HepG2 (cell line): Measurements from ENCODE around the gene APEX1. TPM values are rescaled to one million over a fixed set of nuclear protein-coding genes. Genes with fewer than 3 reads are reported as not detected.

Experiments used
- ARHGAP35 ChIP-seq: sonication (generic); formaldehyde crosslinking; IDR thresholded peaks from 2 replicates; pipeline ENCODE4 v1.9.0; 2022; ENCODE audit warnings: mild to moderate bottlenecking, inconsistent platforms, moderate library complexity, missing genetic modification reagents, borderline replicate concordance
- CBX2 ChIP-seq, 2 experiments: fragments of 200-600 bp in 1 of 2; sonication (generic); formaldehyde crosslinking in 1 of 2; IDR thresholded peaks; 2 replicates each; pipeline versions ENCODE4 v1.7.0 to v1.8.1; 2018 to 2022; ENCODE audit warnings: low read depth in 2 of 2, low read length in 1 of 2, mild to moderate bottlenecking in 1 of 2, missing genetic modification reagents in 1 of 2
- CENPT ChIP-seq: sonication (generic); formaldehyde crosslinking; IDR thresholded peaks from 2 replicates; pipeline ENCODE4 v1.8.0; 2022; ENCODE audit warnings: low read depth, mild to moderate bottlenecking, moderate library complexity, missing genetic modification reagents
- CHD2 ChIP-seq: IDR thresholded peaks from 2 replicates; pipeline ENCODE4 v1.6.1; 2011; ENCODE audit warnings: low read depth, low read length, improper control_type of control experiment
- DMAP1 ChIP-seq: IDR thresholded peaks from 2 replicates; pipeline ENCODE4 v1.6.1; 2016
- HNF4A ChIP-seq: sonication (generic); formaldehyde crosslinking; IDR thresholded peaks from 2 replicates; pipeline ENCODE4 v1.4.0; 2020; ENCODE audit warnings: missing genetic modification reagents
- KLF9 ChIP-seq: IDR thresholded peaks from 2 replicates; pipeline ENCODE4 v1.6.1; 2016; ENCODE audit warnings: low read depth
- MED8 ChIP-seq: sonication (generic); formaldehyde crosslinking; IDR thresholded peaks from 2 replicates; pipeline ENCODE4 v1.8.1; 2023; ENCODE audit warnings: mild to moderate bottlenecking, missing genetic modification reagents; ENCODE audit not compliant: insufficient replicate concordance
- MTF2 ChIP-seq: sonication (generic); formaldehyde crosslinking; IDR thresholded peaks from 2 replicates; pipeline ENCODE4 v1.5.0; 2020; ENCODE audit warnings: missing genetic modification reagents, borderline replicate concordance
- MYNN ChIP-seq: sonication (generic); formaldehyde crosslinking; IDR thresholded peaks from 2 replicates; pipeline ENCODE4 v1.4.0; 2020; ENCODE audit warnings: mild to moderate bottlenecking, low read depth, missing genetic modification reagents
- SMYD3 ChIP-seq: sonication (generic); formaldehyde crosslinking; IDR thresholded peaks from 2 replicates; pipeline ENCODE4 v1.8.1; 2023; ENCODE audit warnings: mild to moderate bottlenecking, missing genetic modification reagents
- SP1 ChIP-seq, 2 experiments: fragments of 450-650 bp in 1 of 2; sonication (generic) in 1 of 2; formaldehyde crosslinking in 1 of 2; IDR thresholded peaks; 2 replicates each; pipeline versions ENCODE4 v1.4.0 to v1.6.1; 2016 to 2020; ENCODE audit warnings: missing genetic modification reagents in 1 of 2
- STAG1 ChIP-seq: sonication (generic); formaldehyde crosslinking; IDR thresholded peaks from 2 replicates; pipeline ENCODE4 v1.4.0; 2020; ENCODE audit warnings: missing genetic modification reagents
- YEATS2 ChIP-seq: sonication (generic); formaldehyde crosslinking; IDR thresholded peaks from 2 replicates; pipeline ENCODE4 v1.4.0; 2020; ENCODE audit warnings: missing genetic modification reagents, borderline replicate concordance
- ZNF543 ChIP-seq: sonication (generic); formaldehyde crosslinking; IDR thresholded peaks from 2 replicates; pipeline ENCODE4 v1.4.0; 2020; ENCODE audit warnings: mild to moderate bottlenecking, missing genetic modification reagents
- ZNF567 ChIP-seq: sonication (generic); formaldehyde crosslinking; IDR thresholded peaks from 2 replicates; pipeline ENCODE4 v1.8.1; 2023; ENCODE audit warnings: mild to moderate bottlenecking, missing genetic modification reagents, borderline replicate concordance
- ZNF672 ChIP-seq: sonication (generic); formaldehyde crosslinking; IDR thresholded peaks from 2 replicates; pipeline ENCODE4 v1.8.1; 2022; ENCODE audit warnings: missing genetic modification reagents
- polyA plus RNA-seq, 8 experiments: library from polyadenylated mRNA; depleted of rRNA in 3 of 8; stranded (reverse) in 7 of 8; unstranded in 1 of 8; fragments of >200 nt; fragmentation: Illumina TruSeq in 4 of 8; extraction: Trizol in 4 of 8; gene quantifications; 2 replicates each; pipeline versions ENCODE4 v1.2.1 to v1.2.3, GENCODE V29; 2011 to 2016; ENCODE audit warnings: low read depth in 4 of 8, missing spikeins in 1 of 8, mixed read lengths in 1 of 8; ENCODE audit not compliant: insufficient read depth in 1 of 8
- total RNA-seq, 5 experiments: library from RNA; depleted of rRNA; stranded (reverse); fragments of >200 nt; fragmentation: Illumina TruSeq; extraction: Trizol; gene quantifications; 2 replicates each; pipeline ENCODE4 v1.2.3, GENCODE V29; 2016; ENCODE audit warnings: low read depth in 1 of 5
- TF ChIP-seq, protein P1 (sequence below): IDR thresholded peaks from 2 replicates; pipeline ENCODE4 v1.6.1; 2016; ENCODE audit warnings: missing biosample characterization, missing genetic modification reagents, low read depth
- TF ChIP-seq, protein P2 (sequence below): IDR thresholded peaks from 2 replicates; pipeline ENCODE4 v1.6.1; 2018; ENCODE audit warnings: missing genetic modification reagents
- TF ChIP-seq, protein P3 (sequence below): sonication (generic); formaldehyde crosslinking; IDR thresholded peaks from 2 replicates; pipeline ENCODE4 v1.8.1; 2023; ENCODE audit warnings: missing genetic modification reagents, inconsistent platforms, borderline replicate concordance

APEX1 gene
- total and polyA plus RNA-seq, 2 of the 13 experiments (the other 11 are each of a cell fraction or from before 2014, with no cell fraction given), result 171 to 405 TPM

DNA sequence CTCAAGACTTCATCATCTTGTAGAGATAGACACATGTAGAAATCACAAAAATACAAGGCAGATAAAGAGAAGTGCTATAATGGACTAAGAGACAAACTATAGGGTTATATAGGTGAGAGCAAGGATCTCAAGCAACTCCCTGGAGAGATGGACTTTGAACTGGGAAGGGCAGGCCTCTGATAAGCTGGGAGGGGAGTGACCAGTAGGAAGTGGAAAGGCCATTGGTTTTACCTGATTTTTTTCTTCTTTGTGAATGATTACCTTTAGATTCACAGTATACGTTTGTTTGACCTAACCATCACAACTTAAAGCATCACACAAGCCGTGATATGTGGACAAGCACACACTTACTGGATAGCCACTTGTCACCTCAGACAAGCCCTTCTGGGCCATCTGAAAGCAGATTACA is 36.5 kb upstream of the APEX1 start (continued):
- 0 out of 2 replicates have a peak, but pooled peaks have one; percentile 20 for TF ChIP-seq DMAP1 (CRISPR knock-in tag)
- no peak for TF ChIP-seq YEATS2 (CRISPR knock-in tag)
- TF ChIP-seq CHD2, result no peak
- no peak for TF ChIP-seq MED8 (CRISPR knock-in tag)
- TF ChIP-seq SP1 (IDR thresholded peaks at IDR 0.05), result no peak
- no peak for TF ChIP-seq SP1 (CRISPR knock-in tag; IDR thresholded peaks at IDR 0.05)
- no peak for TF ChIP-seq CENPT (CRISPR knock-in tag)
- no peak for TF ChIP-seq KLF9 (CRISPR knock-in tag)
- TF ChIP-seq STAG1 (CRISPR knock-in tag), result no peak
- TF ChIP-seq, protein P1, sequence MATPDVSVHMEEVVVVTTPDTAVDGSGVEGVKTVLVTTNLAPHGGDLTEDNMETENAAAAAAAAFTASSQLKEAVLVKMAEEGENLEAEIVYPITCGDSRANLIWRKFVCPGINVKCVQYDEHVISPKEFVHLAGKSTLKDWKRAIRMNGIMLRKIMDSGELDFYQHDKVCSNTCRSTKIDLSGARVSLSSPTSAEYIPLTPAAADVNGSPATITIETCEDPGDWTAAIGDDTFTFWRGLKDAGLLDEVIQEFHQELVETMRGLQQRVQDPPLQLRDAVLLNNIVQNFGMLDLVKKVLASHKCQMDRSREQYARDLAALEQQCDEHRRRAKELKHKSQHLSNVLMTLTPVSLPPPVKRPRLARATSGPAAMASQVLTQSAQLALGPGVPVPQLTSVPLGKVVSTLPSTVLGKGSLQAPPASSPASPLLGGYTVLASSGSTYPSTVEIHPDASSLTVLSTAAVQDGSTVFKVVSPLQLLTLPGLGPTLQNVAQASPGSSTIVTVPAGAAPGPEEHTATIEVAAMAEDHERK (CRISPR knock-in tag), result no peak
- TF ChIP-seq ARHGAP35 (CRISPR knock-in tag), result no peak
- TF ChIP-seq MYNN (CRISPR knock-in tag), result no peak
- no peak for TF ChIP-seq SMYD3 (CRISPR knock-in tag)
- no peak for TF ChIP-seq CBX2 (IDR thresholded peaks at IDR 0.05; ENCODE audit: low read depth, low read length)
- no peak for TF ChIP-seq CBX2 (CRISPR knock-in tag; IDR thresholded peaks at IDR 0.05; ENCODE audit: low read depth)
- TF ChIP-seq, protein P2, sequence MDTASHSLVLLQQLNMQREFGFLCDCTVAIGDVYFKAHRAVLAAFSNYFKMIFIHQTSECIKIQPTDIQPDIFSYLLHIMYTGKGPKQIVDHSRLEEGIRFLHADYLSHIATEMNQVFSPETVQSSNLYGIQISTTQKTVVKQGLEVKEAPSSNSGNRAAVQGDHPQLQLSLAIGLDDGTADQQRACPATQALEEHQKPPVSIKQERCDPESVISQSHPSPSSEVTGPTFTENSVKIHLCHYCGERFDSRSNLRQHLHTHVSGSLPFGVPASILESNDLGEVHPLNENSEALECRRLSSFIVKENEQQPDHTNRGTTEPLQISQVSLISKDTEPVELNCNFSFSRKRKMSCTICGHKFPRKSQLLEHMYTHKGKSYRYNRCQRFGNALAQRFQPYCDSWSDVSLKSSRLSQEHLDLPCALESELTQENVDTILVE (CRISPR knock-in tag), result no peak
- TF ChIP-seq, protein P3, sequence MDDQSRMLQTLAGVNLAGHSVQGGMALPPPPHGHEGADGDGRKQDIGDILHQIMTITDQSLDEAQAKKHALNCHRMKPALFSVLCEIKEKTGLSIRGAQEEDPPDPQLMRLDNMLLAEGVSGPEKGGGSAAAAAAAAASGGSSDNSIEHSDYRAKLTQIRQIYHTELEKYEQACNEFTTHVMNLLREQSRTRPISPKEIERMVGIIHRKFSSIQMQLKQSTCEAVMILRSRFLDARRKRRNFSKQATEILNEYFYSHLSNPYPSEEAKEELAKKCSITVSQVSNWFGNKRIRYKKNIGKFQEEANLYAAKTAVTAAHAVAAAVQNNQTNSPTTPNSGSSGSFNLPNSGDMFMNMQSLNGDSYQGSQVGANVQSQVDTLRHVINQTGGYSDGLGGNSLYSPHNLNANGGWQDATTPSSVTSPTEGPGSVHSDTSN (CRISPR knock-in tag), result no peak
- no peak for TF ChIP-seq ZNF543 (CRISPR knock-in tag)
- peak; percentile 92 for TF ChIP-seq HNF4A (CRISPR knock-in tag)
- TF ChIP-seq ZNF672 (CRISPR knock-in tag), result no peak
- TF ChIP-seq ZNF567 (CRISPR knock-in tag), result no peak
- no peak for TF ChIP-seq MTF2
